Hematopoietic multipotent progenitor cell treated with erythropoietin and hydrocortisone succinate and interleukin-3 and kit ligand, for 15 days (in vitro differentiated cells): ENCODE measurements around the gene ITPR3.

ENCODE experiments used
- DNase-seq: peaks from one replicate; pipeline ENCODE4 v3.0.0-alpha.2; 2015; ENCODE audit warnings: low spot score

The ITPR3 gene

GRCh38 chr6:33620856-33621710 lies at the start of gene ITPR3:
ITPR3 (plus strand) TSS chr6:33621322; CDS start chr6:33621603, 281 bp downstream.
- DNase-seq = peak; percentile 39

- no peak for DNase-seq
Observed at GRCh38 chr6:33571637-33572316, 49.3 kb upstream of the ITPR3 start.

GRCh38 chr6:33575211-33575610 lies 45.9 kb upstream of the ITPR3 start:
- no peak for DNase-seq

- no peak for DNase-seq
Observed at GRCh38 chr6:33576668-33577067, 44.5 kb upstream of the ITPR3 start.

- peak; percentile 58 for DNase-seq
Observed at GRCh38 chr6:33577106-33577535, 44.0 kb upstream of the ITPR3 start.

- peak; percentile 55 for DNase-seq
Observed at GRCh38 chr6:33577718-33578117, 43.4 kb upstream of the ITPR3 start.

- peak; percentile 11 for DNase-seq
Observed at GRCh38 chr6:33578164-33578563, 43.0 kb upstream of the ITPR3 start.

GRCh38 chr6:33578588-33579011 lies 42.5 kb upstream of the ITPR3 start:
- DNase-seq = peak; percentile 52

GRCh38 chr6:33579828-33580714 lies 41.1 kb upstream of the ITPR3 start, which contains the start of gene BAK1:
BAK1 (minus strand) TSS chr6:33580276; CDS start chr6:33577604, 2,672 bp downstream.
- DNase-seq = peak; percentile 73

GRCh38 chr6:33581186-33581585 lies 39.9 kb upstream of the ITPR3 start:
- no peak for DNase-seq

GRCh38 chr6:33583591-33584155 lies 37.4 kb upstream of the ITPR3 start:
- no peak for DNase-seq

- no peak for DNase-seq
Observed at GRCh38 chr6:33584700-33585402, 36.3 kb upstream of the ITPR3 start.

GRCh38 chr6:33585403-33586107 lies 35.6 kb upstream of the ITPR3 start:
- peak; percentile 64 for DNase-seq

GRCh38 chr6:33586108-33586640 lies 34.9 kb upstream of the ITPR3 start:
- no peak for DNase-seq

GRCh38 chr6:33587529-33587928 lies 33.6 kb upstream of the ITPR3 start:
- DNase-seq = no peak

GRCh38 chr6:33588894-33589293 lies 32.2 kb upstream of the ITPR3 start:
- DNase-seq = no peak

GRCh38 chr6:33589392-33589730 lies 31.8 kb upstream of the ITPR3 start:
- DNase-seq = no peak

- no peak for DNase-seq
Observed at GRCh38 chr6:33589731-33590530, 31.2 kb upstream of the ITPR3 start.

- no peak for DNase-seq
Observed at GRCh38 chr6:33590531-33591198, 30.5 kb upstream of the ITPR3 start.
